Sigmoid colon (tissue), 7 donors: ENCODE results near the gene KIF3C. TPM values are rescaled to one million over a fixed set of nuclear protein-coding genes. Genes with fewer than 3 reads are reported as not detected.
A peak's percentile ranks its signal among the peaks of the same experiment; 100 is the strongest.

Source experiments
- DNase-seq: peaks from one replicate; pipeline ENCODE4 v3.0.0-alpha.2; 2019
- H3K27ac ChIP-seq, 4 donors: fragments of 200-600 bp; sonication (generic); one replicate each; pipeline ENCODE4 v1.5.1; 2016 to 2019; ENCODE audit warnings: mild to moderate bottlenecking in 1 of 4
- H3K27me3 ChIP-seq, 3 donors: fragments of 200-600 bp; sonication (generic); one replicate each; pipeline ENCODE4 v1.5.1; 2019; ENCODE audit warnings: mild to moderate bottlenecking in 1 of 3
- H3K36me3 ChIP-seq, 4 donors: fragments of 200-600 bp; sonication (generic); one replicate each; pipeline ENCODE4 v1.5.1; 2016 to 2019
- H3K4me1 ChIP-seq, 4 donors: fragments of 200-600 bp; sonication (generic); one replicate each; pipeline ENCODE4 v1.5.1; 2017 to 2019
- H3K4me3 ChIP-seq, 4 donors: fragments of 200-600 bp; sonication (generic); one replicate each; pipeline ENCODE4 v1.5.1; 2017 to 2019; ENCODE audit warnings: mild to moderate bottlenecking in 2 of 4, moderate library complexity in 1 of 4
- H3K9me3 ChIP-seq, 4 donors: fragments of 200-600 bp in 3 of 4; sonication (generic) in 3 of 4; one replicate each; pipeline versions ENCODE4 v1.5.1 to v1.6.1; 2013 to 2019
- EP300 ChIP-seq, 4 donors: sonication (generic); formaldehyde crosslinking; IDR thresholded peaks; one replicate each; pipeline ENCODE4 v1.6.1; 2017; ENCODE audit warnings: antibody characterized with exemption in 4 of 4
- POLR2A ChIP-seq, 2 donors: fragments of 450-650 bp; IDR thresholded peaks; one replicate each; pipeline ENCODE4 v1.6.1; 2016; ENCODE audit warnings: antibody characterized with exemption in 2 of 2, mild to moderate bottlenecking in 2 of 2, moderate library complexity in 2 of 2
- POLR2AphosphoS5 ChIP-seq, 4 donors: sonication (generic); formaldehyde crosslinking; IDR thresholded peaks; one replicate each; pipeline ENCODE4 v1.6.1; 2017; ENCODE audit warnings: antibody characterized with exemption in 4 of 4
- WGBS, 2 donors: extraction: QIAGEN DNeasy Blood & Tissue Kit; methylation state at CpG; one replicate each; pipeline ENCODE4 v1.1.7; 2013; 5-methylcytosine and 5-hydroxymethylcytosine counted together
- intact Hi-C: fragments of 100-400 bp; cut with DNase I; formaldehyde crosslinking; loops from one replicate; pipeline ENCODE4 v1.15.1; 2023
- polyA plus RNA-seq, 3 donors: library from polyadenylated mRNA; stranded (reverse); fragments of 200-250 nt; gene quantifications; one replicate each; pipeline ENCODE4 v1.2.3, GENCODE V29; 2013
- total RNA-seq, 4 donors: library from RNA; depleted of rRNA; stranded (reverse); fragments of >200 nt; gene quantifications; one replicate each; pipeline ENCODE4 v1.1.0, GENCODE V29; 2016
- TF ChIP-seq, protein P1 (sequence below), 4 experiments: fragments of 450-650 bp in 3 of 4; fragments of 200-600 bp in 1 of 4; IDR thresholded peaks; one replicate each; pipeline ENCODE4 v1.5.1; 2016 to 2019; ENCODE audit warnings: antibody characterized with exemption in 4 of 4, mild to moderate bottlenecking in 3 of 4, moderate library complexity in 2 of 4
- donor health status: healthy with polysubstance abuse.
- donor health status: Bipolar disorder and iron deficiency.
- donor health status: healthy.

Gene KIF3C
- total and polyA plus RNA-seq, 7 donors, result 0.69 to 12.5 (median 5.7) TPM

DNA sequence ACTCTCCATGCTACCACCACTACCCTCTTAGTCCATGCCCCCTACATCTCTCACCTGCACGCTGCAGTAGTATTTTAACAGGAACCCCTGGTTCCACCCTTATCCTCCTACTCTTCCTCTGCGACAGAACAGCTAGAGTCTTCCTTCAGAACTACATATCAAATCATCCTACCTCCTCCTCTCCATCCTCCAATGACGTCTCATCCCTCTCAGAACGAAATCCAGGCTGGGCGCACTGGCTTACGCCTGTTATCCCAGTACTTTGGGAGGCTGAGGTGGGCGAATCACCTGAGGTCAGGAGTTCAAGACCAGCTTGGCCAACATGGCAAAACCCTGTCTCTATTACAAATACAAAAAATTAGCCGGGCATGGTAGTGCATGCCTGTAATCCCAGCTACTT, 10.3 kb upstream of the KIF3C start:
- WGBS, 2 donors, result 94 to 97% methylated on average over 8 of the region's 8 CpGs
- Histone ChIP-seq H3K9me3 (no peaks in the 10 kb centered on the region), H3K36me3 (no peaks in the 10 kb centered on the region), H3K27me3 (no peaks in the 10 kb centered on the region), H3K27ac (no peak overlapping the region), H3K4me3 (no peak overlapping the region), H3K4me1 (peaks cover 0 to 7% (median 0%) of the 10 kb centered on the region in 4 donors)
- intact Hi-C loops, result no loop called here
- TF ChIP-seq POLR2AphosphoS5 (IDR thresholded peaks at IDR 0.05) (no peak), EP300 (IDR thresholded peaks at IDR 0.05) (no peak), POLR2A (IDR thresholded peaks at IDR 0.05) (no peak)
- TF ChIP-seq, protein P1, sequence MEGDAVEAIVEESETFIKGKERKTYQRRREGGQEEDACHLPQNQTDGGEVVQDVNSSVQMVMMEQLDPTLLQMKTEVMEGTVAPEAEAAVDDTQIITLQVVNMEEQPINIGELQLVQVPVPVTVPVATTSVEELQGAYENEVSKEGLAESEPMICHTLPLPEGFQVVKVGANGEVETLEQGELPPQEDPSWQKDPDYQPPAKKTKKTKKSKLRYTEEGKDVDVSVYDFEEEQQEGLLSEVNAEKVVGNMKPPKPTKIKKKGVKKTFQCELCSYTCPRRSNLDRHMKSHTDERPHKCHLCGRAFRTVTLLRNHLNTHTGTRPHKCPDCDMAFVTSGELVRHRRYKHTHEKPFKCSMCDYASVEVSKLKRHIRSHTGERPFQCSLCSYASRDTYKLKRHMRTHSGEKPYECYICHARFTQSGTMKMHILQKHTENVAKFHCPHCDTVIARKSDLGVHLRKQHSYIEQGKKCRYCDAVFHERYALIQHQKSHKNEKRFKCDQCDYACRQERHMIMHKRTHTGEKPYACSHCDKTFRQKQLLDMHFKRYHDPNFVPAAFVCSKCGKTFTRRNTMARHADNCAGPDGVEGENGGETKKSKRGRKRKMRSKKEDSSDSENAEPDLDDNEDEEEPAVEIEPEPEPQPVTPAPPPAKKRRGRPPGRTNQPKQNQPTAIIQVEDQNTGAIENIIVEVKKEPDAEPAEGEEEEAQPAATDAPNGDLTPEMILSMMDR (IDR thresholded peaks at IDR 0.05), result no peak
- no peak for DNase-seq

- intact Hi-C loops, result loop anchor here (2.0 kb wide), 2 partner anchors 43 to 153 kb away; partner anchors contain the start of gene RAB10
- Histone ChIP-seq H3K27me3 (no peaks in the 10 kb centered on the region), H3K4me3 (no peak overlapping the region), H3K4me1 (peaks cover 0 to 7% (median 0%) of the 10 kb centered on the region in 4 donors), H3K36me3 (no peaks in the 10 kb centered on the region), H3K9me3 (no peaks in the 10 kb centered on the region), H3K27ac (no peak overlapping the region)
- TF ChIP-seq EP300 (IDR thresholded peaks at IDR 0.05) (no peak), POLR2AphosphoS5 (IDR thresholded peaks at IDR 0.05) (no peak), POLR2A (IDR thresholded peaks at IDR 0.05) (no peak)
- TF ChIP-seq, protein P1 (IDR thresholded peaks at IDR 0.05), result no peak
- DNase-seq, result no peak
- WGBS, 2 donors, result 40 to 57% methylated on average over 3 of the region's 3 CpGs
These were observed 9.7 kb upstream of the KIF3C start for GRCh38 chr2:25991965-25992364.

DNA sequence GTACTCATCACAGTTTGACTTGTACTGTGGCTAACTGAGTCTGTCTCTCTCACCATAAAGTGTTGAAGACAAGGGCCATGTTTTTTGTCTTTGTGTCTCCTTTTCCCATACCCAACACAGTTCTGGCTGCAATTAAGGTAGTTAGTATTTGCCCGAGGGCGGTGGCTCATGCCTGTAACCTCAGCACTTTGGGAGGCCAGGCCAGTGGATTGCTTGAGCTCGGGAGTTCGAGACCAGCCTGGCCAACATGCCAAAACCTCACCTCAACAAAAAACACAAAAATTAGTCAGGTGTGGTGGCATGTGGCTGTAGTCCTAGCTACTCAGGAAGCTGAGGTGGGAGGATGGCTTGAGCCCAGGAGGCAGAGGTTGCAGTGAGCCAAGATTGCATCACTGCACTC, 6.9 kb upstream of the KIF3C start:
- intact Hi-C loops, result no loop called here
- 86 to 92% methylated on average over 4 of the region's 4 CpGs for WGBS, 2 donors
- DNase-seq, result no peak

DNA sequence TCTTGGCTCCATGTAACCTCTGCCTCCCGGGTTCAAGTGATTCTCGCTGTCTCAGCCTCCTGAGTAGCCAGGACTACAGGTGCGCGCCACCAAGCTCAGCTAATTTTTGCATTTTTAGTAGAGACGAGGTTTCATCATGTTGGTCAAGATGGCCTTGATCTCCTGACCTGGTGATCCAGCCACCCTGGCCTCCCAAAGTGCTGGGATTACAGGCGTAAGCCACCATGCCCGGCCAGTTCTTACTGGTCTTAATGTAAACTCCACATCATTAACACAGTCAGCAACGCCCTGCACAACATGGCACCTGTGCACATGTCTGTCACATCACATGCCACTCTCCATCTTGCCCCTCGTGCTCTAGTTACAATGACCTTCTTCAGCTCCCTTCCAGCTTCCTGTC, 5.8 kb upstream of the KIF3C start:
- no peak overlapping the region for H3K27ac ChIP-seq
- no peaks in the 10 kb centered on the region for H3K27me3 ChIP-seq
- DNase-seq, result no peak
- no peaks in the 10 kb centered on the region for H3K9me3 ChIP-seq
- no peak overlapping the region for H3K4me3 ChIP-seq
- H3K4me1 ChIP-seq, result peaks cover 0 to 7% (median 2%) of the 10 kb centered on the region in 4 donors
- intact Hi-C loops, result no loop called here
- TF ChIP-seq POLR2A (IDR thresholded peaks at IDR 0.05) (no peak), POLR2AphosphoS5 (IDR thresholded peaks at IDR 0.05) (no peak), EP300 (IDR thresholded peaks at IDR 0.05) (no peak)
- TF ChIP-seq, protein P1 (IDR thresholded peaks at IDR 0.05), result no peak
- H3K36me3 ChIP-seq, result no peaks in the 10 kb centered on the region
- WGBS, 2 donors, result 92 to 94% methylated on average over 9 of the region's 9 CpGs

More for the DNA sequence above, 6.9 kb upstream of the KIF3C start:
- no peak for TF ChIP-seq EP300 (IDR thresholded peaks at IDR 0.05)
- no peak for TF ChIP-seq POLR2AphosphoS5 (IDR thresholded peaks at IDR 0.05)
- no peak for TF ChIP-seq POLR2A (IDR thresholded peaks at IDR 0.05)
- TF ChIP-seq, protein P1 (IDR thresholded peaks at IDR 0.05), result no peak
- Histone ChIP-seq H3K4me1 (peaks cover 0 to 7% (median 0%) of the 10 kb centered on the region in 4 donors), H3K36me3 (no peaks in the 10 kb centered on the region), H3K27me3 (no peaks in the 10 kb centered on the region), H3K27ac (no peak overlapping the region), H3K4me3 (no peak overlapping the region), H3K9me3 (no peaks in the 10 kb centered on the region)

DNA sequence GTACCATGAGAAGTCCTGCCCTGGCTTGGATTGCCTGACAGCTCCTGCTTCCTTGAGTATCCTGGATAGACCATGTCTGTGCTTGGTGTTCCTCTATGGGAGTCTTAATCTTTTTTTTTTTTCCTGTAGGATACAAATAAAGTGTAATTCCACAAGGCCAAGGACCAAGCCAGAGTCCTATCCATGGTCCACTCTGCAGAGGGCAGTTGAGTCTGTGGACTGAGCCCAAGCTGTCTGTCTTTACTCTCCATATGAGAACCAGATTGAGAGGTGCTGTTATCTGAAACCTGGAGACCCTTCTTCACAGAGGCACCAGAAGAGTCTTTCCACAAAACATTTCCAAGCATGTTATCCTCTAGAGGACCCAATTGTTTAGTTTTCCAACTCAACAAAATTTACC, 1.4 kb upstream of the KIF3C start:
- intact Hi-C loops, result loop anchor here (2.0 to 5.0 kb wide), 3 partner anchors 49 to 161 kb away; partner anchors contain the start of genes ASXL2 and RAB10
- H3K27me3 ChIP-seq, result no peaks in the 10 kb centered on the region

More for the DNA sequence above, 1.4 kb upstream of the KIF3C start:
- DNase-seq, result no peak
- Histone ChIP-seq H3K9me3 (no peaks in the 10 kb centered on the region), H3K27ac (peak overlapping the region in 1 of 4 donors; percentile 75), H3K36me3 (no peaks in the 10 kb centered on the region), H3K4me3 (no peak overlapping the region), H3K4me1 (peaks cover 0 to 42% (median 32%) of the 10 kb centered on the region in 4 donors)
- TF ChIP-seq POLR2AphosphoS5 (IDR thresholded peaks at IDR 0.05), result no peak
- TF ChIP-seq, protein P1 (IDR thresholded peaks at IDR 0.05), result no peak
- no peak for TF ChIP-seq EP300 (IDR thresholded peaks at IDR 0.05)
- TF ChIP-seq POLR2A (IDR thresholded peaks at IDR 0.05), result no peak
